Stomach (tissue), 4 donors: ENCODE measurements around the gene XRN1.

Experiments used
- CTCF ChIP-seq, 7 experiments: fragments of 450-650 bp in 4 of 7; fragments of 200-600 bp in 3 of 7; sonication (generic) in 3 of 7; IDR thresholded peaks; one replicate each; pipeline ENCODE4 v1.5.1; 2016 to 2019; ENCODE audit warnings: antibody characterized with exemption in 7 of 7, control low read depth in 2 of 7, mild to moderate bottlenecking in 1 of 7
- EP300 ChIP-seq: sonication (generic); formaldehyde crosslinking; IDR thresholded peaks from one replicate; pipeline ENCODE4 v1.6.1; 2017; ENCODE audit warnings: antibody characterized with exemption
- POLR2A ChIP-seq, 4 donors: fragments of 450-650 bp; IDR thresholded peaks; one replicate each; pipeline ENCODE4 v1.6.1; 2016; ENCODE audit warnings: antibody characterized with exemption in 4 of 4, control low read depth in 2 of 4, mild to moderate bottlenecking in 1 of 4, moderate library complexity in 1 of 4
- POLR2AphosphoS5 ChIP-seq, 3 donors: sonication (generic); formaldehyde crosslinking; IDR thresholded peaks; one replicate each; pipeline ENCODE4 v1.6.1; 2016; ENCODE audit warnings: antibody characterized with exemption in 3 of 3

DNA sequence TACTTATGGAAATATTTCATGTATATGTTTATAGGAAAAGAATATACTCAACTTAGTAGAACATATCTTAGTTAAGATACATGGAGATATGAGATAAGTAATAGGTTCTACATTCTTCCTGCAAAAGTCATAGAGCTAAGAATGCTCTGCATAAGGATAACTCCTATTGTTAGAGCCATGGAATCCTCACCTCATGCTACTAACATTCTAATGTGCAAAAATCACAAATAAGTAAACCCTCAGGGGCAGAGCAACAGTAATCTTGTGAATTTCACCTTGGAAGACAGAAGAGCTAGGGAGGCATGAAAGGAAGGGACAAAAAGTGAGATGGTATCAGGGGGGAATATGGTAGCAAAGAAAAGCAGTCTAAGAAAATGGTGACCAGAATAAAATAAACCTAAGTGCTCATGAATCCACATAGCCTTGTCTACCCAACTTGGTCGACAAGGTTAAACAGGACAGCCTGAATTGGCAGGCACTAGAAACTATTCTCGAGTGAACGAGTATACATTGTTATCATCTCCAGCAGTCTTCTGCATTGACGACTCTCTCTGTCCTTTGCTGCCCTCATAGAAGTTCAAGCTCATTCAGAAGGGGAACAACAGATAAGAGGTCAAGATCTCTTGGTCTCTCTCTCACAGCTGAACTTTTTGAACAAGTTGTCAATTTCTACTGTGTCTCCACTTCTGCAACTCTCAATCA lies 52.8 kb downstream of the XRN1 start:
- TF ChIP-seq CTCF (IDR thresholded peaks at IDR 0.05) (no peak), EP300 (no peak), POLR2A (IDR thresholded peaks at IDR 0.05) (no peak), POLR2AphosphoS5 (IDR thresholded peaks at IDR 0.05) (no peak)
